ENCODE data around the gene C20orf202.
"Not testable (repeated sequence)": the region's sequence is repeated elsewhere in the genome, so short reads cannot be mapped to it uniquely, and the experiment has no call there.

C20orf202 gene

DNA sequence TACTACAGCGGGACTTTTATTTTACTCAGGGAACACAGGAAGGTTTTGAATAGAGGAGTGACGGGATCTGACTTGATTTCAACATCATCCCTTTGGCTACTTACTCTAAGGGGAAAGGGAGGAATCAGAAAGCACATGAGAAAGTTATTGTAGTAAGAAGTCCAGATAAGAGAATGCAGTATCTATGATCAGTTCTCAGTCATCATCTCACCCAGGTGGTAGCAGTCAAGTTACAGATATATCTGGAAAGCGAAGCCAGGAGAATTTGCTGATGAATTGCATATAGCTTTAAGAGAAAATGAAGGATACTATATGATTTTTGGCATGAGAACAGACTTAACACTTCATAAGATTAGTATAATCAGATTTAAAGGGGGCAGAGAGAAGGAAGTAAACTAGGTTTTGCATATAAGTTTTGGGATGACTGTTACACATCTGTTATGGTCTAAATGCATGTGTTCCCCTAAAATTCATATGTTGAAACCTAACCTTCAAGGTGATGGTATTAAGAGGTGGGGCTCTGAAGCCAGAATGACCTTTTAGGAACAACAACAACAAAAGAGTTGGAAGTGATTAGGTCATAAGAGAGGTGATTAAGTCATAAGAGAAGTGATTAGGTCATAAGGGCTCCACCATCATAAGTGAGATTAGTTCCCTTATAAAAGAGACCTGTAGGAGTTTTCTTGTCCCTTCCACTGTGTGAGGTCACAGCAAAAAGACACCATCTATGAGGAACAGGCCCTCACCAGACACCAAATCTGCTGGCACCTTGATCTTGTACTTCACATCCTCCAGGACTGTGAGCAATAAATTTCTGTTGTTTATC, 29.2 kb downstream of the C20orf202 start:
- in situ Hi-C loops (cut with MboI; ENCODE audit: low pct_unique_long_range_greater_than_20kb, low sequenced_read_pairs), result no loop called here

DNA sequence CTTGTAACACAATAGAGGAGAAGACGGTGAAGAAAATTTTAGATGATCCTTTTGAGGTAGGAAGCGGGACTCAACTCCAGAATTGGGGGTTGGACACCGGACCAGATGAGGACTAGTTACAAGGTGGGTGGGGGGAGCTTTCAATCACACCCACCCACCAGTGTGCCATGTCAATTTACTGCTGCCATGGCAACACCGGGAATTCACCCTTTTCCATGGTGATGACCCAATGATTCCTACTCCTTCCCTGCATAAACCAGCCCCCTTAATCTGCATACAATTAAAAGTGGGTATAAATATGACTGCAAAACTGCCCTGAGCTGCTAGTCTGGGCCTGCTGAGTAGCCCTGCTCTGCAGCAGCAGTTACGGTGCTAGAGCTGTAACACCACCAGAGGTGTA, 37.3 kb downstream of the C20orf202 start:
- no peak for DNase-seq
- in situ Hi-C loops (cut with MboI; ENCODE audit: low pct_unique_long_range_greater_than_20kb, low sequenced_read_pairs), result no loop called here

More for the DNA sequence above, 29.2 kb downstream of the C20orf202 start:
- no peak for DNase-seq

DNA sequence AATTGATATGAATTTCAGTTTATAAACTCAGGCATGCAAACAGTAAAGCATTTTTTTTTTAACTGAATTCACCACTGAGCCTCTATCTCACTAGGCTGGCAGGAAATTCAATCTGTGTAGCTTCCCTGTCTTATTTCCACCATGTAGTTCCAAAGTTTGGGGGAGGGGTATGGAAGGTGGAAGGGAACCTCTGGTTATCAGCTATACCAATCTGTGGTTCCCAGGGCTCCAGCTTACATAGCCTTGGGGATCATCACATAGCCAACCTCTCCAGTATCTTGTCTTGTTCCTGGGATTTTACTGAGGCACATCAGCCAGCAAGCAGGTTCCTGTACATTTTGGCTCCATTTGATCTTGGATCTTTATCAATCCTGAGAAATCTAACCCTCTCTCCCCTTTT, 38.2 kb downstream of the C20orf202 start:
- DNase-seq, result no peak
- in situ Hi-C loops (cut with MboI; ENCODE audit: low pct_unique_long_range_greater_than_20kb, low sequenced_read_pairs), result no loop called here

DNA sequence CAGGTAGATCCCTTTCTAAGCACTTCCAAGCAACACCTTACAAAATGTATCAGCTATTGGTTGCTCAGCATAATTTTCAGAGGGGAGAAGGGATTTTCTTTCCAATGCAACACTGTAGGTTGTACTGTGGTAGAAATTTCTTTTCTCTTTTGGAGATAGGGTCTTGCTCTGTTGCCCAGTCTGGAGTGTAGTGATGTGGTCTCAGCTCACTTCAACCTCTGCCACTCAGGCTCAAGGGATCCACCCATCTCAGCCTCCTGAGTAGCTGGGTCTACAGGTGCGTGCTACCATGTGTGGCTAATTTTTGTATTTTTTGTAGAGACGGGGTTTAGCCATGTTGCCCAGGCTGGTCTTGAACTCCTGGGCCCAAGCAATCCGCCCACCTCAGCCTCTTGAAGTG, 38.8 kb downstream of the C20orf202 start:
- no peak for DNase-seq
- in situ Hi-C loops (cut with MboI; ENCODE audit: low pct_unique_long_range_greater_than_20kb, low sequenced_read_pairs), result no loop called here

DNA sequence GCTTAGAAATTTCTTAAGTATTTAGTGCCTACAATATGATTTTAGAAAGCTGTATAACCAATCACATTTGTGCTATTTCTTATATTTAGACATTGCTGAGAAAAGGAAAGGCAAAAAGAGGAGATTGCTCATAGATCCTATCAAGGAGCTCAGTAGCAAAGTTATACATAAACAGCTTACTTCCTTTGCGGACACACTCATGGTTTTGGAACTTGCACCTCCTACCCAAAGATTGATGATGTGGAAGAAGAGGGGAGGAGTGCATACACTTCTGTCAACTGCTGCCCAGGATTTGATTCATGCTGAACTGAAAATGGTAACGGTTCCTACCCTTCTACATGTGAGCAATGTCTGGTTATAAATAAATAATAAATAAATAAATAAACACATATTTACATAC, 39.3 kb downstream of the C20orf202 start:
- in situ Hi-C loops (cut with MboI; ENCODE audit: low pct_unique_long_range_greater_than_20kb, low sequenced_read_pairs), result no loop called here
- no peak for DNase-seq

DNA sequence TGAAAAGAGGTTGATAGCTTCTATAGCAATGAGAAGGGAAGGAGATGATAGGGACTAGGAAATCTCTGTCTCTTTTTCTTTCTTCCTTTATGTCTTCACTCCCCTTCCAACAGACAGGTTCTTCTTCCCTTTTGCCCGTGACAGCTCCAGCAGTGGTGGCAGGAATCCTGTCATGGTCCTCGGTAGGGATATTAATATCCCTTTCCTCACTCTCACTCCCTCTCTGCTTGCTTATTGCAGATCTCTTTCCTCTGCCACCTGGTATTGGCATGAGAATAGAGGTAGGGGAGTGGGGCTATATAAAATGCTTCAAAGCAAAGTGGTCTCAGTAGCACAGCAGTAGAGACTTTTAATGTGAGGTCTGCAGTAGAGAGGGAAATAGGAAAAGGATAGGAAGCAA, 42.3 kb downstream of the C20orf202 start:
- in situ Hi-C loops (cut with MboI; ENCODE audit: low pct_unique_long_range_greater_than_20kb, low sequenced_read_pairs), result no loop called here

DNA sequence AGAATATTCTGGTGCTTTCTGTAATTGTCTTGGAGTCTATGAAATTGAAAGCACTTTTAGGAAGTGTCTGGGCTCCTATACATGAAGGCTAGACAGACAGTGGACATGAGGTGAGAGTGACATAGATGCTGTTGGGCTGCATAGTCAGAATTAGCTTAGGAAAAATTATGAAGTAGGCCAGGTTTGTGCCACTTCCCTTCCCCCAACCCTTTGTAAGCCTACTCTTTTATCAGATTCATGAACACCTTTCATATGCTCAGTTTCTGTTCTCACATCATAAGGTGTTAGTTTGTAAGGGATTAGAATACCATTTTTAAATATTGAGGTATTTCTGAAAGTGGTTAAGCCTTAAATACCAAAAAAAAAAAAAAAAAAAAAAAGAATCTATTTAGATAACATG, 44.4 kb downstream of the C20orf202 start:
- in situ Hi-C loops (cut with MboI; ENCODE audit: low pct_unique_long_range_greater_than_20kb, low sequenced_read_pairs), result no loop called here
- DNase-seq, result no peak

More for the DNA sequence above, 42.3 kb downstream of the C20orf202 start:
- no peak for DNase-seq

DNA sequence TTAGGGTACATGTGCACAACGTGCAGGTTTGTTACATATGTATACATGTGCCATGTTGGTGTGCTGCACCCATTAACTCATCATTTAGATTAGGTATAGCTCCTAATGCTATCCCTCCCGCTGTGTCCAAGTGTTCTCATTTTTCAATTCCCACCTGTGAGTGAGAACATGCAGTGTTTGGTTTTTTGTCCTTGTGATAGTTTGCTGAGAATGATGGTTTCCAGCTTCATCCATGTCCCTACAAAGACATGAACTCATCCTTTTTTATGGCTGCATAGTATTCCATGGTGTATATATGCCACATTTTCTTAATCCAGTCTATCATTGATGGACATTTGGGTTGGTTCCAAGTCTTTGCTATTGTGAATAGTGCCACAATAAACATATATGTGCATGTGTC, 47.0 kb downstream of the C20orf202 start:
- in situ Hi-C loops (cut with MboI; ENCODE audit: low pct_unique_long_range_greater_than_20kb, low sequenced_read_pairs); DNase-seq: not testable (repeated sequence)

DNA sequence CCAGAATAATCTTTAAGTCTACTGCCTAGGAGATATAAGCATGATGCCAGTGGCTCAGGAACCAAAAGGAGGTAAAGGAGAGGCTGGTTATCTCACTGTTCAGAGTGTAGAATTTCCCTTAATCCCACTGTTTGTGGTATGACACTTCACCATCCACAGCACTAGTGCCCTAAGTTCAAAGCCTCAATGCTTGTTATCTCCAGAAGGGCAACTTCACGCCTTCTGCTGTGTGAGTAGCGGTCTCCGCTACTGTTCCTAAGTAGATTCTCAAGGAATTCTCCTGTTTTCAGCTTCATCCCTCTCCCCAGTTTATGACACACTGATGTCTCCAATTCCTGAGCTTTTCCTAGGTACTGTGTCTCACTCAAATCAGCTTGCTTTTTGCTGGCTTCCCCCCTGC, 49.2 kb downstream of the C20orf202 start:
- in situ Hi-C loops (cut with MboI; ENCODE audit: low pct_unique_long_range_greater_than_20kb, low sequenced_read_pairs), result no loop called here
- no peak for DNase-seq

DNA sequence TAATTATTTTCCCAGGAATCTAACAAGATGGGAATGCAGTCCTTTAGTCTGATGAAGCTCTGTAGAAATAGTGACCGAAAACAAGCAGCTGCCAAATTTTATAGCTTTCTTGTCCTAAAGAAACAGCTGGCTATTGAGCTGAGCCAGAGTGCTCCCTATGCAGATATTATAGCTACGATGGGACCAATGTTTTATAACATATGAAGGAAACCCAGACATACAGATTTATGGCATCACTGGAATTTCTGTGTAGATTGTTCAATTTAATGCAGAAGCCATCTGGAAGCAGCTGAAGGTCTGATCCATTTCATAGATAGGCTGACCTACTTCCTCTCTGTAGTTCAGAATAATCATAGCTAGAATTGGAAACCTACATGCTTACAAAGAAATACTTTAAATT, 51.0 kb downstream of the C20orf202 start:
- no peak for DNase-seq
- in situ Hi-C loops (cut with MboI; ENCODE audit: low pct_unique_long_range_greater_than_20kb, low sequenced_read_pairs), result no loop called here

DNA sequence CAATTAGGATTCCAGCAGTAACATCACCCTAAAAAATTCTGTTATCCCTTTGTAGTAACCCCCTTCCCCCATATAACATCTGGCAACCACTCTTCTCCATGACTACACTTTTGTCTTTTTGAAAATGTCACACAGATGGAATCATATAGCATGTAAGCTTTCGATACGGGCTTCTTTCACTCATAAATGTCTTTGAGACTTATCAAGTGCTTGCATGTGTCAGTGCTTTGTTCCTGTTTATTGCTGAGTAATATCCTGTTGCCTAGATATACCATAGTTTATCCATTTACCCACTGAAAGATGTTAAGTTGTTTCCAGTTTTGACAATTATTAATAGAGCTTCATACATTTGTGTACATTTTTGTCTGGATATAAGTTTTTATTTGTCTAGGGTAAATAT, 52.4 kb downstream of the C20orf202 start:
- in situ Hi-C loops (cut with MboI; ENCODE audit: low pct_unique_long_range_greater_than_20kb, low sequenced_read_pairs), result no loop called here
- no peak for DNase-seq
